ENCODE data around the gene SLC35F1. TPM values are rescaled to one million over a fixed set of nuclear protein-coding genes. Genes with fewer than 3 reads are reported as not detected.

SLC35F1 gene
- total RNA-seq, 1 donor from 2014 or later: 22.4 TPM

DNA sequence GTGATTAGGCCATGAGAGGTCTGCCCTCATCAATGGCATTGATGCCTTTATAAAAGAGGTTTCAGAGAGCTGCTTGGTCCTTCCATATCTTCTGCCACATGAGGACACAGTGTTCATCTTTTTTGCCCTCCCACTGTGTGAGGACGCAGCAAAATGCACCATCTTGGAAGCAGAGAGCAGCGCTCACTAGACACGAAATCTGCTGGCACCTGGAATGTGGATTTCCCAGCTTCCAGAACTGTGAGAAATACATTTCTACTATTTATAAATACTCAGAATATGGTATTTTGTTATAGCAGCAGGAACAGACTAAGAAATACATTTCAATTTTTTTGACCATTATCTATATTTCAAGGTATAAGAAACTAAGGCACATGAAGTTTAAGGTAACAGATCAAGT lies 24.9 kb downstream of the SLC35F1 start:
- DNase-seq: no peak
- TF ChIP-seq, protein P1, sequence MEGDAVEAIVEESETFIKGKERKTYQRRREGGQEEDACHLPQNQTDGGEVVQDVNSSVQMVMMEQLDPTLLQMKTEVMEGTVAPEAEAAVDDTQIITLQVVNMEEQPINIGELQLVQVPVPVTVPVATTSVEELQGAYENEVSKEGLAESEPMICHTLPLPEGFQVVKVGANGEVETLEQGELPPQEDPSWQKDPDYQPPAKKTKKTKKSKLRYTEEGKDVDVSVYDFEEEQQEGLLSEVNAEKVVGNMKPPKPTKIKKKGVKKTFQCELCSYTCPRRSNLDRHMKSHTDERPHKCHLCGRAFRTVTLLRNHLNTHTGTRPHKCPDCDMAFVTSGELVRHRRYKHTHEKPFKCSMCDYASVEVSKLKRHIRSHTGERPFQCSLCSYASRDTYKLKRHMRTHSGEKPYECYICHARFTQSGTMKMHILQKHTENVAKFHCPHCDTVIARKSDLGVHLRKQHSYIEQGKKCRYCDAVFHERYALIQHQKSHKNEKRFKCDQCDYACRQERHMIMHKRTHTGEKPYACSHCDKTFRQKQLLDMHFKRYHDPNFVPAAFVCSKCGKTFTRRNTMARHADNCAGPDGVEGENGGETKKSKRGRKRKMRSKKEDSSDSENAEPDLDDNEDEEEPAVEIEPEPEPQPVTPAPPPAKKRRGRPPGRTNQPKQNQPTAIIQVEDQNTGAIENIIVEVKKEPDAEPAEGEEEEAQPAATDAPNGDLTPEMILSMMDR (IDR thresholded peaks at IDR 0.05; ENCODE audit: partially characterized antibody, unreplicated experiment): no peak
- no peaks in the 10 kb centered on the region for H3K27me3 Mint-ChIP-seq (ENCODE audit: unreplicated experiment)
- H3K4me3 Mint-ChIP-seq (ENCODE audit: unreplicated experiment): no peak overlapping the region
- H3K9me3 Mint-ChIP-seq (ENCODE audit: unreplicated experiment): no peaks in the 10 kb centered on the region
- no peaks in the 10 kb centered on the region for H3K4me1 Mint-ChIP-seq (ENCODE audit: low read depth, unreplicated experiment)
- H3K36me3 Mint-ChIP-seq (ENCODE audit: unreplicated experiment): peaks cover 19% of the 10 kb centered on the region
- no peak overlapping the region for H3K27ac Mint-ChIP-seq (ENCODE audit: unreplicated experiment)

DNA sequence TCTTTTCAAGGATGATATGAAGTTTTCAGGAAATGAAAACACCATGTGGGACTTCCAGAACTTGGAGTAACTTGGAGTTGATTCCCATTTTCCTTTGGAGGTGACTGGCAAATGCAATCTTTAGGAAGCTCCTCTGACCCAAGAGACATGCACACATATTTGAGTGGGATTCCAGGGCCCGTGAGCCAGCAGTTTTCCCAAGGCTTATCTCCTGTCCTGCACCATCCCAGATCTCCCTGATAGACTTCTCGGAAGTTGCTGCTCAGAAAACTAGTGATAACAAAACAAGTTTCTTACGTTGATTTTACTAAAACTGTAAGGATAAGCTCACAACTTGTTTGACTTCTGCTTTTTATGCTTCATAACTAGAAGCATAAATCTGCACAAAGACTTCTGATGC lies 25.6 kb downstream of the SLC35F1 start:
- Mint-ChIP-seq H3K4me1 (ENCODE audit: low read depth, unreplicated experiment) (peaks cover under 1% of the 10 kb centered on the region), H3K9me3 (ENCODE audit: unreplicated experiment) (no peaks in the 10 kb centered on the region)

GRCh38 chr6:117933471-117933870 lies 26.4 kb downstream of the SLC35F1 start:
- no peaks in the 10 kb centered on the region for H3K27me3 Mint-ChIP-seq (ENCODE audit: unreplicated experiment)
- DNase-seq: no peak
- no peak overlapping the region for H3K27ac Mint-ChIP-seq (ENCODE audit: unreplicated experiment)

More for the DNA sequence above, 25.6 kb downstream of the SLC35F1 start:
- TF ChIP-seq, protein P1 (IDR thresholded peaks at IDR 0.05; ENCODE audit: partially characterized antibody, unreplicated experiment): no peak
- no peaks in the 10 kb centered on the region for H3K27me3 Mint-ChIP-seq (ENCODE audit: unreplicated experiment)
- no peak for DNase-seq
- H3K27ac Mint-ChIP-seq (ENCODE audit: unreplicated experiment): no peak overlapping the region
- H3K36me3 Mint-ChIP-seq (ENCODE audit: unreplicated experiment): peaks cover 13% of the 10 kb centered on the region
- H3K4me3 Mint-ChIP-seq (ENCODE audit: unreplicated experiment): no peak overlapping the region

DNA sequence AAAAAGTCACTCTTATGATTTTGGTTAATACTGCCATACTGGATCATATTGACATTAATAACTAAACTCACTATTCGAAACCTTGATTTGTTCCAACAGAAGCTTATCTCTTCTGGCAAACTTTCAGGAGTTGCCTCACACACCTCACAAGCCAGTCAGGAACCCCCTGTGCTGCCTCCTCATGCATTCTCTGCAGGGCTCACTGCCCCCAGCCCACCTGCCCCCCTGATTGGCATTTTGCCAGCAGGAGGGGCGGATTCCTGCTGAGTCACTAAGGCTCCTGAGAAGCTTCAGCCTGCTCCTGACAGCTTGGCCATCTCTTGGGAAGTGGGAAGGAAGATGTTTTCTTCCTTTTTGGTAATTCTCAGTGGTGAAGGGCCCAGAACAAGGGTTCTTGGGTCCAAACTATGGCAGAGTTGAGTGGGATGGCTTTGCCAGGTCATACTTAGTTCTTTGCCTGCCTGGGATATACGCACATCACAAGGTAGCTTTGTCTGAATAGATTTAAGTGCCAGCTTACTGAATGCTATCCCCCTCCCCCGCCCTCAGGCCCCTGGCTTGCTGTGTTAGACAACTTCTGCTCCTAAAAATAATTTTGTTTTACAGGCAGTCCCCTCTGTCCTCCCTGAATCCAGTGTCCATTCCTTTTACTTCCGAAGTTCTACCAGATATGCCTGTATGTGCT lies 31.4 kb downstream of the SLC35F1 start:
- no peaks in the 10 kb centered on the region for H3K27me3 Mint-ChIP-seq (ENCODE audit: unreplicated experiment)
- no peak overlapping the region for H3K4me3 Mint-ChIP-seq (ENCODE audit: unreplicated experiment)
- TF ChIP-seq, protein P1 (IDR thresholded peaks at IDR 0.05; ENCODE audit: partially characterized antibody, unreplicated experiment): no peak
- DNase-seq: peak; percentile 41
- H3K4me1 Mint-ChIP-seq (ENCODE audit: low read depth, unreplicated experiment): peaks cover 15% of the 10 kb centered on the region
- no peaks in the 10 kb centered on the region for H3K36me3 Mint-ChIP-seq (ENCODE audit: unreplicated experiment)
- H3K27ac Mint-ChIP-seq (ENCODE audit: unreplicated experiment): no peak overlapping the region
- no peaks in the 10 kb centered on the region for H3K9me3 Mint-ChIP-seq (ENCODE audit: unreplicated experiment)

More at GRCh38 chr6:117933471-117933870, 26.4 kb downstream of the SLC35F1 start:
- Mint-ChIP-seq H3K36me3 (ENCODE audit: unreplicated experiment) (peaks cover 7% of the 10 kb centered on the region), H3K4me3 (ENCODE audit: unreplicated experiment) (no peak overlapping the region), H3K4me1 (ENCODE audit: low read depth, unreplicated experiment) (peaks cover 4% of the 10 kb centered on the region), H3K9me3 (ENCODE audit: unreplicated experiment) (no peaks in the 10 kb centered on the region)
- TF ChIP-seq, protein P1 (IDR thresholded peaks at IDR 0.05; ENCODE audit: partially characterized antibody, unreplicated experiment): no peak

- Mint-ChIP-seq H3K4me3 (ENCODE audit: unreplicated experiment) (no peak overlapping the region), H3K4me1 (ENCODE audit: low read depth, unreplicated experiment) (peaks cover 12% of the 10 kb centered on the region), H3K9me3 (ENCODE audit: unreplicated experiment) (no peaks in the 10 kb centered on the region), H3K36me3 (ENCODE audit: unreplicated experiment) (no peaks in the 10 kb centered on the region), H3K27ac (ENCODE audit: unreplicated experiment) (no peak overlapping the region), H3K27me3 (ENCODE audit: unreplicated experiment) (no peaks in the 10 kb centered on the region)
- TF ChIP-seq, protein P1 (IDR thresholded peaks at IDR 0.05; ENCODE audit: partially characterized antibody, unreplicated experiment): no peak
- DNase-seq: no peak
Observed at GRCh38 chr6:117947234-117947633, 40.2 kb downstream of the SLC35F1 start.

Data from glutamatergic neuron (in vitro differentiated cells).